HG03342 (cell line): ENCODE measurements around the gene FMN1.

Source experiments
- ATAC-seq: cut with Tn5 transposase; IDR thresholded peaks from one replicate; pipeline ENCODE4 v1.9.1; 2021; ENCODE audit warnings: mild to moderate bottlenecking, moderate library complexity; ENCODE audit not compliant: unreplicated experiment

The FMN1 gene

DNA sequence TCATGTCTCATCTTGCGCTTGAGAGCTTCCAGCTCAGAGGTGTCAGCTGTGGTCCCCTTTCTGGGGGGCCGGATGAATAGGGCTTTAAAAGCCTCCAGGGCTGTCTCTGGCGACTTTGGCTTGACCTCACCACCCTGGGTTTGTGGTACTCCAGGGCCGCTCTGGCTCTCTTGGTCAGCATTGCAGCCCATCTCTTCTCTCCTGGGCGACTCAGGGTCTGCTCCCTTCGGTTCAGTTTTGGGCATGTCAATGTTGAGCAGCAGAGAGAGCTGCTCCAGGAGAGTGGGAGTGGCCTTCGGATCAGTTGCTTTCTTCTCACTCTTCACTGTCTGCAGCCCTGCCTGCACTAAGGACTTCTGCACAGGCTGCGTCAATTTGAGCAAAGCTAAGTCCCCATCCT lies 127.9 kb downstream of the FMN1 start:
- ATAC-seq: no peak

DNA sequence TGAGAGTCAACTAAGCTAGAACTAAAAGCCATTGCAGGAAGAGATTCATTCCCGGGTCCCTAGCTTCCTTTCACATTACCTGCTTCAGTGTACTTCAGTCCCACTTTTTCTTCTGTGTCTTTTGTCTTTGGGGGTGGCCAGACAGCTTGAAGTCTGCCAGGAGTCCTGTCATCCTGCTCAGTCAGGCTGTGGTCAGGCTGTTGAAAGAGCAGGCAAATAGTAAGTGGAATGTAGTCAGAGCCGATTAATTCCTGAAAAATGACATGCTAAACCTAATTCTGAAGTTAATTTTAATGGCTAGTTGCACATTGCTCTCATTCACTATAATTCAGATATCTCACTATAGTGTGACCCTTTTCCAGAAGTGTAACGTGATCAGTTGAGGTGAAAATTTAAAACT lies 129.6 kb downstream of the FMN1 start:
- no peak for ATAC-seq

DNA sequence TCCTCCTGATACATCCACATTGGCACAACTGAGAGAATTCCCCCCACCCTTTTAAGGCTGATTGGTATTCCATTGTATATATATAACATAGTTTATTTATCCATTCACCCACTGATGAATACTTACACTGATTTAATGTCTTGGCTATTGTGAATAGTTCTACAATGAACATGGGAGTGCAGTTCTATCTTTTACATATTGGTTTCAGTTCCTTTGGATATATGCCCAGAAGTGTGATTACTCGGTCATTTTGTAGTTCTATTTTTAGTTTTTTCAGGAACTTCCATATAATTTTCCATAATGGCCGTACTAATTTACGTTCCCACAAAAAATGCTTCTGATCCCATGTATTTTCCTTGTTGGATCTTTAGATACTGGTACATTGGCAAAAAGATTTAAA lies 135.3 kb downstream of the FMN1 start:
- no peak for ATAC-seq

DNA sequence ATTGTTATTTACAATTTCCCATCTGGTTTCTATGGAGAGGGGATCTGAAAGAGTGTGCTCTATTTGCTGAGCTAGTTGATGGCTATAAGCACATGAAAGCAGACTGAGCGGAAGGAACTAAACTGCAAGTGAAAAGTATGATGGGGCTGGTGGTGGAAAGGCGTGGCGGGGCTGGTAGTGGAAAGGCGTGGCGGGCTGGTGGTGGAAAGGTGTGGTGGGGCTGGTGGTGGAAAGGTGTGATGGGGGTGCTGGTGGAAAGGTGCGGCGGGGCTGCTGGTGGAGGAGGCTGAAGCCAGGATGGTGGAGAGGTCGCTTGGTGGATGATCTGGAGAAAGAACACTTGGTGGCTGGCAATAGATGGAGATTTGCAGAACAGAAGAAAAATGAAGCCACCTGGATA lies 136.7 kb downstream of the FMN1 start:
- no peak for ATAC-seq

DNA sequence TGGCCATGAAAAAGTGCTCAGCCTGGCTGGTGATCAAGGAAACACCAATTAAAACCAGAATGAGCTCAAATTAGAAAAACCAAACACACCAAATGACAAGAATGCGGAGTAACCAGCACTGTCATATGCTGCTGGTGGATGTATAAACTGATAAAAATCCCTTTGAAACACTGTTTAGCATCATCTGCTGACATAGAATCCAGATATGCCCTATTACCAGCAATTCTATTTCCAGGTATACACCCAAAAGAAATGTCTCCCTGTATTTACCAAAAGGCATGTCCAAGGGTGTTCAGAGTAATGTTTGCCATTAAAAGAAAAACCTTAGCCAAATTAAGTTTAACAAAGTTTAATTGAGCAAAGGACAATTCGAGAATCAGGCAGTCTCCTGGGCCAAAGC lies 138.6 kb downstream of the FMN1 start:
- ATAC-seq: no peak

DNA sequence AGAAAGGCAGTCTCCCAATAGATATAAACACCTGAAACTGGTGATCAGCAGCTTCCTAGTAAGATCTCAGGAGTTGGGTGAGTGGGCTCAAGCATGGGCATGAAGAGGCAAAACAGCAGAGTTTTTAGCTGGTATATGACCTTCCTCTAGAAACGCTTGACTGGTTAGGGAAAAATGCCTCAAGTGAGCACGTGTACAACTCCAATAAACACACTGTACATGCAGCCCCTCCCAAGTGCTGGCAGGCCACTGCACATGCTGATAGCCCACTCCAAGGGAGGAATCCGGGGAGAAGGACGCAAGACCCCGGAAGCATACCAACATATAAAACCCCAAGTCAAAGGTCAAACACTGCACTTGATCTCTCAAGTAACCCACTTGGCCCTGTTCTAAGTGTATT lies 143.0 kb downstream of the FMN1 start:
- no peak for ATAC-seq

DNA sequence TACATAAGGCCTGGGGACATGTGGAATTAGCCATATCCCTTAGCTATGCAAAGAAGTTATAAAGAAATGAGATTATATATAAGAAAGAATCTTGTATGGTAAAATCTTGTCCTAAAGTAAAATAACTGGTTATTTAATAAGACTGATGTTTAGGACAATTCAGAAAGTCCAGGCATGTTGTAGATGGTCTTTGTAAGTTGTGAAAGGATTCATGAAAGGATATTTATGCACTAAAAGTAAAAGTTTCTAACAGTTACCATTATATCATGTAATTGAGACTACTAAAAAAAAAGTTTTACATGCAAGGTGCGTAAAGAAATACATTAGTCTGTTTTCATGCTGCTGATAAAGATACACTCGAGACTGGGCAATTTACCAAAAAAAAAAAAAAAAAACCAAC lies 146.3 kb downstream of the FMN1 start:
- ATAC-seq: no peak

DNA sequence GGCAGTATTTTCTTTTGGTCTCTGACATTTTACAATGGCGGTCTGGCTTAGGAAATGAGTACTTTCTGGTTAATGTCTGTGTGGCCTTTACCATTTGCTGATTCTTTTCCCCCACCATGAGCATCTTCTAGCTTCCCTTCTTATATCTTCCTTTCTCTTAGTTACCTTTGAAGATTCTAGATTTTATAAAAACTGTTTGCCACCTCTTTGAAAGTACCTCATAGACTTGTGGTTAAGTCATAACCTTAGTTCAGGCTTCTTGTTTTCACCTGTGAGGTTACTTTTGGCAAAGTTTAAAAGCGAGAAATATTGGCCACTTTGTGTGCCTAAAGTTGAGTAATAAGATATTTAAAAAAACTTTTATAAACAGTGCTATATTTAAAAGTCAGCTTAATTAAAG lies 147.4 kb downstream of the FMN1 start:
- ATAC-seq: no peak

DNA sequence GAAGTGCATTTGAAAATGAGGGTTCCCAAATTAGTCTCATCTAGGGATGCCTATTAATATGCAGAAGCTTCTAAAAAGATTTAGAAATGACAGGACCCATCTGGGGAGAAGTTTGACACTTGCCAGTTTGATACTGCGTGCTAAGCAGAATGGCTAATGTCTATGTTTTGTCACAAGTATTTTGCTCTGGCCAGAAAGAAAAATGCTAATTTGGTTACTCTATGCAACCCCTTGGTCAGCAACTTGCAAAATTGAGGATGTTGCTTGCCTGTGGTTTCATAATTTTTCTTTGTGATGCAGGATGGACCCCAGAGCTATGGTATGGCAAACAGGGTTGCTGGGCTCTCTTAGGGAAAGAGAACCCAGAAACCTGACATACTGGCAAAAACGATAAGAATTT lies 148.2 kb downstream of the FMN1 start:
- ATAC-seq: no peak

DNA sequence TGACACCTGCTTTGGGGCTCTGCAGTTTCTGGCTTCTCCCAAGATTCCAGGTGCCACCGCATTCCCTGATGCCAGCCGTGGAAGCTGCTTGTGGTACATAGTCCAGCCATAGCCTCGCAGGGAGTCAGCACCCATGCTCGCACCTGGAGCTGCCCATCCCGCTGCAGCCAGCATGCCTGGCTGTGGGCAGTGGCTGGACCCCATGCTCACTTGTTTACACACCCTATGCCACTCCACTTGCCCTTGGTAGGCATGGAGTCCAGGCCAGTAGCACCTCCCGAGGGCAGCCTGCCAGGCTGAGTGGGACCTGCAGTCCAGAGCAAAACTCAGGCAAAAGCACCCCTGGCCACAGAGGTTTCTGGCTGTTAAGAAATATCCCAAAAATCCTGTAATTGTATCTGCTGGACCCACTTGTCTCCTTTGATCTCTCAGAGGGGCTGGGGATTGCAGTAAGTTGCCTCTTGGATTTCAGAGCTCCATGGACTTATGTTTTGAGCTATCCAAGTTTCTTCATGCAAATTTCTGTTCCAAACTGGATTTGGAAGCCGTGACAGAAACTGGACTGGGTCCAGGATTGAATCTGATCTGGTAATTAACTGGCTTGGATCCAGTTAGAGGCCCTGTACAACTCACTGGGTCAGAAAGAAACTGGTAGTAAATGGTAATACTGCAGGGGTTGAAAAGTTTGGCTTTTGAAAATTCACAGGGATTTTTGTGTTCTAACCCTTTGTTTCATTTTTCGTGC lies 149.3 kb downstream of the FMN1 start:
- ATAC-seq: no peak

DNA sequence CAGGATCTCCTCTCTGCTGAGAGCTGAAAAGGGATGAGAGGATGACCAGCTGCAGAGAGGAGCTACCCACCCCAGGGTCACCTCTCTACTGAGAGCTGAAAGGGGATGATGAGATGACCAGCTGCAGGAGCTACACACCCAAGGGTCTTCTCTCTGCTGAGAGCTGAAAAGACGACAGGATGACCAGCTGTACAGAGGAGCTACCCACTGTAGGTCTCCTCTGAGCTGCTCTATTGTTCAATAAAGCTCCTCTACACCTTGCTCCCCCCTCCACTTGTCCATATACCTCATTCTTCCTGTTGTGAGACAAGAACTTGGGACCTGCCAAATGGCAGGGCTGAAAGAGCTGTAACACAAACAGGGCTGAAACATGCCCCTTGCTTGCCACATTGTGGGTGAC lies 149.9 kb downstream of the FMN1 start:
- no peak for ATAC-seq

DNA sequence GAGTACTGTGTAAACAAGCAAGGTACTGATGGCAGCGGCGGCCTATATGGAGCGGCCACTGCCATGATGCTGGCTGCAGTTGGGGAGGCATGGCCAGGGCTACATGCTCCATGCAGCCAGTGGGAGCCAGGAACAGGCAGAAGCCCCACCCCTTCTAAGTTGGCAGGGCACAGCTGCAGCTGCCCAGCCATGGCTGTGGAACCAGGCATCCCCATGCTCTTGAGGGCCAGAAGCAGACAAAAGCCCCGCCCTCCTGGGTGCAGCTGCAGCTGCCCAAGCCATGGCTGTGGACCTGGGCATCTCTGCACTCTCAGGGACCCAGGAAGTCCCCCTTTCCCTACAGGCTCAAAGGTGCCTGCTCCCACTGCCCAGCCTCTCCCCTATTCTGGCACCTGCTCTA lies 150.9 kb downstream of the FMN1 start:
- no peak for ATAC-seq

DNA sequence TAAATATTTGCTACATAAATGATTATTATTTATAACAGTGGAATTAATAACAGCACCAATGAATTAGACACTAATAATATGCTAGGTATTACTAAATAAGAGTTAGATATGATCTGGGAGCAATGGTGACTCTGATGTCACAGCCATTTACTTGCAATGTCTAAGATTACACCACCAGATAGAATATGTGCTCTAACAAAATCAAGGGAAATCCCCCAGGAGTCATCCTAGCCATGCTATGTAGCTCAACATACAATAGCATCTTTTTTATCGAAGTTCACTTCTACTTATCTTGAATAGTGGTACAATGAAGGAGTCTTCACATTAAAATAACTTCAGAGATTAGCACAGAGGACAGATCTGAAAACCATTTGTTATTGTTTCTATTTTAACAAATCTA lies 154.0 kb downstream of the FMN1 start:
- no peak for ATAC-seq

DNA sequence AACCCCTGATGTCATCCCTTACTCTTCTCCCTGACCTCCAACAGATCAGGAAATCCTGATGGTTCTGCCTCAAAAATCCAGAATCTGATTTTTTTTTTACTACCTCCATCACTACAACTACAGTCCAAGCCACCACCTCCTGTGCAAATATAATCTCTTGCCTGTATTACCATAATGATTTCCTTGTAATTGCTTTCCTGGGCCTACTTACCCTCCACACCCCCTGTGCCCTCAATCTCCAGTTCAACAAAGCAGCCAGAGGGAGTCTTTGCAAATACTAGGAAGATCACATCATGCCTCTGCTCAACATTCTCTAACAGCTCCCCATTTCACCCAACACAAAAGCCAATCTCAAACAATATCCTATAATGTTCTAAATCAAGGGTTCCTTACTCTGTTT lies 159.9 kb downstream of the FMN1 start:
- ATAC-seq: no peak

DNA sequence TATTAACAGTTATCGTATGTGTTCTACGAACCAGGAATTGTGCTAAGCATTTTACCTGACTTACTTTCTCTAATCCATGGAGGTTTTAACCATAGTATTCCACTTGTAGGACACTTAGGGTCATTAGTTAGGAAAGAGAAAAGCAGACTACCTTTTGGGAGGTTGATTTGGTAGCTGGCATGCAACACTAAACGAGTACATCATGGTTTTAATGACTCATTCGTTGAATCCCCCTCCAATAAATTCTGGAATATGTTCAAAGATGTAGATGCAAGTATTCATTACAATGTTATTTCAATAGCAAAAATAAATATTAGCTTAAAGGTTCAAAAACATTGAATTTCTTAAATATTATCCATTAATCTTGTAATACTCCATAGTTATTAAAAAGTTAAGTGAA lies 162.5 kb downstream of the FMN1 start:
- no peak for ATAC-seq

DNA sequence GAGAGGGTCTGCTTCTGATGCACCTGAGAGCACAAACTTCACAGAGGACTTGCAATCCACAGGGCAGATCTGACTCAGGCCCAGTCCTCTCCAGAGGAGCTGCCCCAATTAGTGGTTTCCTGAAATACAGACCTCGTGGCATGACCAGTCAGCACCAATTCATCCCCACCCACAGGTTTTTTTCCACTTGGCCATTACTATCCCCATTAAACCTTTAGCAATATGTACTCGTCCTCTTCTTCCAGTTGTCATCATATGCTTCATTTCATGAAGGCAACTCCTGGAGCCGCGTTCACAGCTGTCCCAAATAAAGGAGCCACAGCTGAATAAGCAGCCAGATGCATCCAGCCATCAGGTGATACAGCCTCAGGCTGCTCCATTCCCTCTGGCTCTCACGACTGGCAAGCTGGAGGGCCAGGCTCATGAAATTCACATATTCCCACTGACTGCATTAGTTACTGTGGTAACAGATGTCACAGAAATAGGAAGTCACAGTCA lies 163.1 kb downstream of the FMN1 start:
- ATAC-seq: no peak

DNA sequence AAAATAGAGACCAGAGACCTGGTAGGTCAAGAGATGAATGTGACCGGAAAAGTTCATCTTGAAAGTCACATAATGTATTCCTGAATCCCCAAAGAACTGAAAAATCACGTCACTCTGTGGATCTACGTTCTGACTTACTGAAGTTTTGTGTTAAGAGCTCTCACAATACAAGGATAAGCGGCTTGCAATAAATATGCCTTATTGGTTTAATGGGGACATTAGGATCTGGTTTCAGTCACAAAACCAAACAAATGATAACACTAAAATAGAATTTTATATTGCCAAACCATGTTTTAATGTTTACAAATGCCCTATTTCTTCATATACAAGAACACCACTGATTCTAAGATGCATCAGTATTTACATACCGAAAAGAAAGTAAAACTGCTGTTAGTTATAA lies 164.2 kb downstream of the FMN1 start:
- ATAC-seq: no peak

DNA sequence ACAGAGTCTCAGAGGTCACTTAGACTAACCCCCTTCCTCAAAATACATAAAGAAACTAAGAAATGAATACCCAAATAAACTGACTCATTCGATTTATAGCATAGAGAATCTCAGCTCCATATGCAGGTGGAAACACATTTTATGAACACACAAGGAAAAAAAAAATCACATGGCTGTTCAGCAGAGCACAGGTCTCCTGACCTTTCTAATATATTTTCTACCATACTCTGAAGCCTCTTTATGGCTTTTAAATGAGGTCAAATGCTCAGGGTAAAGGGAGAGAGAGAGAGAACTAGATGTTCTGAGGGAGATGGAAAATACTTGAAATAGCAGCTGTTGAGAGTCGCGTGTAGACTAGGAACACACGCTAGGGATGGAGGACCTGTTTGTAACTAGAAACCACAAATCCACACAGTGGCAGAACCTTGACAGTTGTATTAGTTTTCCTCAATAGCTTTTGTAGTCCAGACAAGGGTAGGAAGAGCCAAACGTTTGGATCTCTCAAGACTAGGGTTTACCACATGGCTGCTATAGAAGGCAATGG lies 165.3 kb downstream of the FMN1 start:
- no peak for ATAC-seq

DNA sequence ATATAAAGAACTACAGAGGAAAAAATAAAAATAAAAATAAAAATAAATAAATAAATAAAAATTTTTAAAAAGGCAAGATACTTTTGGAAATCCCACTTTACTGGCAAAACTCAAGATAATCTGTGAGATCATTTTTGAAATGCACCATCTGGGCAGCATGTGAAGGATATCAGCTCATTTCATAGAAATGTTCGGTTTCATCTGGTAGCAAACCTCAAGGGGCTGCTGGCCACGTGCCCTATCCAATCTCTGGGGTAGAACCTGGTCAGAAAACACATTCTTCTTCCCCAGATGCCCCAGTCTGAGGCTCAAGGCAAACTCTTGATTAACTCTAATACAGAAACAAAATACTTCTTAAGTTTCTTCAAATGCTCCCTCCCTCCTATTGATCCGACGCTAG lies 166.0 kb downstream of the FMN1 start:
- no peak for ATAC-seq

DNA sequence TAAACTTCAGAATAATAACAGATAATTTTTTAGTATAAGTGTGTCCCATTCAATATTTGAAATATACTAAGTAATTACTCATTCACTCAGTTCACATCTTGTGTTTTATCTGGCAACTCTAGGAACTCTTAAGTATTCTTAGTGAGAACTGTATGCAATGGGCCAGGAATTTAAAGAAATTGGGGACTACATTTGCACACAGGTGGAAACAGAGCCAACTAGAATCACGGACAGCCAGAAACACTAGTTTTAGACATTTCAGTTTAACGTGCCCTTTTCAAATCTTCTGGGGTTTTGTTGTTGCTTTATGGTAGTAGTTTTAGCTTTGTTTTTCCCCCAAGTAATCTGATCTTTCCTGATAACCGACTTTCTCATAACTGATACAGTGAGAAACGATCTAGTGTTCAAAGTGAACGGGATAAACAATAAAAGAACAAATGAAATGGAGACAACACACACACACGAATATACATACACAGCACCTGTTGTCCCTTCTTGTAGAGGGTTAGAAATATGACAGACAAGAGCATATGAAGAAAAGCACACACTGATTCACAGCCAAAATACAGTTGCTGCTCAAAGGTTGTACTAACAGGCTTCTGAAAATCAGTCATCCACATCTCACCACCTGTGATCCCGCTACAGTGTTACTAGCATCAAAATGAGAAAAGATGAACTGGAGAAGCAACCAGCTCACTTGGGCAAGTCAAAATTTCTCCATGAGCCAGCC lies 167.0 kb downstream of the FMN1 start:
- no peak for ATAC-seq

DNA sequence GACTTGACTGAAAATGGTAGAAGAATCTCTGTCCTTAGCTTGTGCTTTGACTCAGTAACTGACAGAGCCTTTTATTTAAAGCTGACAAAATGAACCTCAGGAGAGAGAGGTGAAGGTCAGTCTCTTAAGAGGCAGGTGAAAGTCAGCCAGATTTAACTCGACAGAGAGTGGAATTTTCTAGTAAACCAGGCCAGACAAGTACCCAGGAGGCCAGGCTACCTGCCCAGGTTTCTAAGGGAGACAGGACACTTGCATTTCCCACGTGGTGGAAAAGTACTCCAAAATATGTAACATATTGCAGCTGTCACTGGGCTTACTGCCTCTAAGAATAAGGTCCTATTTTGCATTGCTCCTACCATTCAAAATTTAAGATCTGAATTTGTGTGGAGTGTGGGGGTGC lies 167.9 kb downstream of the FMN1 start:
- ATAC-seq: no peak

DNA sequence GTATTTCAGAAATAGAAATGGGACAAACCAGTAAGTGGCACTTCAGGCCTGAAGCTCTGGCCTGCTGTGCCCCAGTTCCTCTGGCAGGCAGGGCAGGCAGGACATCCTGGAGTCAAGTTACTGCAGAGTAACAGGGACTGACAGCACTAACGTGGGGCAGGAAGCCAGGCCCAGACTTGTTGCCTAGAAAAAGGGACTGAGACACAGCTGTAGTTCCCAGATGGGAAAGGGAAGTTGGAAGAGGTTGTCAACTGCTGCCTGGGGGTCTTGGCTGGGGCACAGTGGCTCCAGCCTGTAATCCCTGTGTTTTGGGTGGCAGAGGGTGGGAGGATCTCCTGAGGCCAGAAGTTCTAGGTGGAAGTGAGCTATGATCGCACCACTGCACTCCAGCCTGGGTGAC lies 171.9 kb downstream of the FMN1 start:
- no peak for ATAC-seq
